GM13976 (cell line): ENCODE data around the gene SASH1.

Source experiments
- DNase-seq: peaks from one replicate; pipeline ENCODE4 v3.0.0; 2012; ENCODE audit warnings: low spot score
- in situ Hi-C: fragments of 300-500 bp; cut with MboI; formaldehyde crosslinking; loops from one replicate; pipeline ENCODE4 v1.12.0; 2022; ENCODE audit warnings: low sequenced_read_pairs, mixed read lengths, inconsistent platforms; ENCODE audit not compliant: unreplicated experiment
- TF ChIP-seq, protein P1 (sequence below): IDR thresholded peaks from 2 replicates; pipeline ENCODE4 v1.5.1; 2012; ENCODE audit warnings: borderline replicate concordance, mild to moderate bottlenecking; ENCODE audit not compliant: insufficient read depth; ENCODE audit errors: extremely low read depth, missing control alignments, control extremely low read depth

Gene SASH1

DNA sequence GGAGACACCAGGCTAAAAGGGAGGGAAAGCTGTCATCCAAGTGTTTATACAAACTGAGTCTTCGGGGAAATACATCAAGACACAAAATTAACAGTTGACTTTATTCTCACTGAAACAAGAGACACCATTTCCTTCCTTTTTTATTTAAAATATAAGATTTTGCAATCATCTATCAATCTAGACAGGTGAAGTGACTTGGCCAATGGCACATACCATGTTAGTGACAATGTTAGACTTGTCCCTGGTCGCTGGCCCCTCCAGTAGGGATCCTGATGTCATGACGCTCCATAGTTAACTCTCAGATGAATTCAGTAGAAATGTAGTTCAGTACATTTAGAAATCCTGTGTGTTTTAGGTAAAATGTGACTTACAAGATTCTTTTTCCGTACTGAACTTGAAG lies 2.9 kb downstream of the SASH1 start:
- TF ChIP-seq, protein P1, sequence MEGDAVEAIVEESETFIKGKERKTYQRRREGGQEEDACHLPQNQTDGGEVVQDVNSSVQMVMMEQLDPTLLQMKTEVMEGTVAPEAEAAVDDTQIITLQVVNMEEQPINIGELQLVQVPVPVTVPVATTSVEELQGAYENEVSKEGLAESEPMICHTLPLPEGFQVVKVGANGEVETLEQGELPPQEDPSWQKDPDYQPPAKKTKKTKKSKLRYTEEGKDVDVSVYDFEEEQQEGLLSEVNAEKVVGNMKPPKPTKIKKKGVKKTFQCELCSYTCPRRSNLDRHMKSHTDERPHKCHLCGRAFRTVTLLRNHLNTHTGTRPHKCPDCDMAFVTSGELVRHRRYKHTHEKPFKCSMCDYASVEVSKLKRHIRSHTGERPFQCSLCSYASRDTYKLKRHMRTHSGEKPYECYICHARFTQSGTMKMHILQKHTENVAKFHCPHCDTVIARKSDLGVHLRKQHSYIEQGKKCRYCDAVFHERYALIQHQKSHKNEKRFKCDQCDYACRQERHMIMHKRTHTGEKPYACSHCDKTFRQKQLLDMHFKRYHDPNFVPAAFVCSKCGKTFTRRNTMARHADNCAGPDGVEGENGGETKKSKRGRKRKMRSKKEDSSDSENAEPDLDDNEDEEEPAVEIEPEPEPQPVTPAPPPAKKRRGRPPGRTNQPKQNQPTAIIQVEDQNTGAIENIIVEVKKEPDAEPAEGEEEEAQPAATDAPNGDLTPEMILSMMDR: no peak
- in situ Hi-C loops: no loop called here
- DNase-seq: no peak

- in situ Hi-C loops: no loop called here
- no peak for DNase-seq
- TF ChIP-seq, protein P1: no peak
Measured at GRCh38 chr6:148346681-148347440, 4.2 kb downstream of the SASH1 start.

DNA sequence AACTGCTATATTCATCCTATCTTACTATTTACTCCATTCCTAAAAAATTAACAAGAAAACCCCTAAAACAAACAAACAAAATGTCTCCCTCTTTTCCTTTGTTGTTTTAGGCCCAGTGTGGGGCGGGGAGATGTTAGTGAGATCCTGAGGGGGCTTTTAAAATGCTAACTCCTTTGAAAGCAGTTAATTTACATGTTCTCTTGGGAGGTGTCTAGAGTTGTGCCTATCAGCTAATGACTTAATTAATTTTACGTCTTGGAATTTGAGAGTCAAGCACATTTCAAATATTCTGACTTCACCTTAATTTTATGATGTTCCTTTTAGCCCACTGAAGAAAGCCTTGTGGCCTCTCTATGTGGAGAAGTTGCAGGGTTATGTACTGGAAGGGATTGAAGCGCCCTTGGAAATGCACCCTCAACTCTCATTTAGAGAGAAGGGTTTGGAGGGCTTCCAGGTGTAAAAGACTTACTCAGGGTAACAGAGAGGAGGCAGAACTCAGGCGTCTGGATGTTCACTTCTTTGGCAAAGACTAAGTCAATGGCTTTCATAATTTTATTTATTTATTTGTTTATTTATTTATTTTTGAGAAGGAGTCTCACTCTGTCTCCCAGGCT lies 4.9 kb downstream of the SASH1 start:
- no peak for DNase-seq
- TF ChIP-seq, protein P1: no peak
- in situ Hi-C loops: no loop called here

DNA sequence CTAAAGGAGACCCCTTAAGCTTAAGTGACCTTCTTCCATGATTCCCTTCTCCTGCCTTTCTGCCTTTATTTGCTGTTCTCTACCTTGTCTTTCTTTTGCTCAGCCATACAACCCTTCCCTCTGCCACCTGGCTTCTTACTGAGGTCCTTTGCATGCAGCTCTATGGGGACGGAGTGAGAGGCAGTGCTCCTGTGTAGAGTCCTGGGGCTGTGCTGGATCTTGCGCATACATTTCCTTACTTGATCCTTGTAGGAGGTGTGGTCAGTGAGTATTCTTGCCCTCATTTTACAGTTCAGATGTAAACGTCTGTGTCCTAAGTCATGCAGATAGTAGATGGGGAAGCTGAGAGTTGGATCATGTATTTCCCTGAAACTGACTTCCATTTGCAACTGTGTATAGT lies 5.7 kb downstream of the SASH1 start:
- TF ChIP-seq, protein P1: no peak
- no peak for DNase-seq
- in situ Hi-C loops: no loop called here

GRCh38 chr6:148348778-148349177 lies 6.1 kb downstream of the SASH1 start:
- in situ Hi-C loops: no loop called here
- TF ChIP-seq, protein P1: no peak

GRCh38 chr6:148349466-148349865 lies 6.8 kb downstream of the SASH1 start:
- TF ChIP-seq, protein P1: no peak
- in situ Hi-C loops: no loop called here
- DNase-seq: no peak

More at GRCh38 chr6:148348778-148349177, 6.1 kb downstream of the SASH1 start:
- no peak for DNase-seq
